Keratinocyte (primary cell): ENCODE measurements around the gene BTRC. TPM values are rescaled to one million over a fixed set of nuclear protein-coding genes. Genes with fewer than 3 reads are reported as not detected.

Source experiments
- DNase-seq: peaks from one replicate; pipeline ENCODE4 v3.0.0-alpha.2; 2011; ENCODE audit warnings: low read depth, missing footprints, low spot score
- FAIRE-seq: peaks from 2 replicates; lab custom pipeline; 2011; peaks lifted over from hg19 to GRCh38; lab: Jason Lieb, UNC
- H2AFZ ChIP-seq: 2 replicates; pipeline ENCODE4 v1.6.0; 2012; ENCODE audit warnings: low read length, control low read depth, inconsistent platforms; ENCODE audit not compliant: control insufficient read depth
- H3K27ac ChIP-seq: 2 replicates; pipeline ENCODE4 v1.5.1; 2011; ENCODE audit warnings: low read length; ENCODE audit not compliant: control insufficient read depth, insufficient read depth
- H3K27me3 ChIP-seq: 3 replicates; pipeline ENCODE4 v1.6.0; 2011; ENCODE audit warnings: low read length; ENCODE audit not compliant: control insufficient read depth, insufficient read depth; ENCODE audit errors: extremely low read depth
- H3K36me3 ChIP-seq, 2 experiments: 2 replicates in 1 of 2; 3 replicates in 1 of 2; pipeline ENCODE4 v1.5.1; 2011; ENCODE audit warnings: low read length in 2 of 2, mild to moderate bottlenecking in 1 of 2; ENCODE audit not compliant: control insufficient read depth in 2 of 2, insufficient read depth in 2 of 2; ENCODE audit errors: extremely low read depth in 1 of 2
- H3K4me1 ChIP-seq: 3 replicates; pipeline ENCODE4 v1.5.1; 2011; ENCODE audit warnings: low read length; ENCODE audit not compliant: control insufficient read depth, insufficient read depth; ENCODE audit errors: extremely low read depth
- H3K4me2 ChIP-seq: 3 replicates; pipeline ENCODE4 v1.6.0; 2011; ENCODE audit warnings: low read depth, low read length; ENCODE audit not compliant: control insufficient read depth, insufficient read depth; ENCODE audit errors: extremely low read depth
- H3K4me3 ChIP-seq, 3 experiments: fragments of 200-600 bp in 1 of 3; sonication (generic) in 1 of 3; 2 replicates in 2 of 3; 3 replicates in 1 of 3; pipeline ENCODE4 v1.5.1; 2011 to 2016; ENCODE audit warnings: low read length in 3 of 3, mild to moderate bottlenecking in 3 of 3, control low read depth in 2 of 3, inconsistent platforms in 1 of 3, low read depth in 1 of 3, mixed read lengths in 1 of 3, mixed run types in 1 of 3, moderate library complexity in 1 of 3; ENCODE audit not compliant: control insufficient read depth in 2 of 3, insufficient read depth in 2 of 3; ENCODE audit errors: extremely low read depth in 1 of 3
- H3K79me2 ChIP-seq: 2 replicates; pipeline ENCODE4 v1.6.0; 2012; ENCODE audit warnings: low read length; ENCODE audit not compliant: control insufficient read depth, insufficient read depth
- H3K9ac ChIP-seq: 3 replicates; pipeline ENCODE4 v1.6.0; 2011; ENCODE audit warnings: low read length; ENCODE audit not compliant: control insufficient read depth, insufficient read depth; ENCODE audit errors: extremely low read depth
- H3K9me1 ChIP-seq: 3 replicates; pipeline ENCODE4 v1.6.0; 2011; ENCODE audit warnings: low read length; ENCODE audit not compliant: control insufficient read depth, insufficient read depth; ENCODE audit errors: extremely low read depth
- H3K9me3 ChIP-seq: 2 replicates; pipeline ENCODE4 v1.5.1; 2012; ENCODE audit warnings: low read depth, low read length; ENCODE audit not compliant: control insufficient read depth
- H4K20me1 ChIP-seq: 3 replicates; pipeline ENCODE4 v1.6.0; 2011; ENCODE audit warnings: low read length; ENCODE audit not compliant: control insufficient read depth, insufficient read depth; ENCODE audit errors: extremely low read depth
- EZH2 ChIP-seq: IDR thresholded peaks from one replicate; pipeline ENCODE4 v1.6.1; 2012; ENCODE audit warnings: inconsistent platforms, mild to moderate bottlenecking, low read length, moderate library complexity
- dilution Hi-C: fragments of 300-500 bp; cut with MboI; formaldehyde crosslinking; loops from one replicate; pipeline ENCODE4 v1.7.0; 2020; ENCODE audit warnings: low sequenced_read_pairs; ENCODE audit not compliant: extremely low pct_ligation_motif_present
- polyA plus RNA-seq, 5 experiments: library from polyadenylated mRNA; depleted of rRNA in 3 of 5; stranded (reverse) in 3 of 5; stranded (forward) in 1 of 5; unstranded in 1 of 5; fragments of >200 nt; gene quantifications; 1 replicate in 1 of 5; 2 replicates in 3 of 5; 3 replicates in 1 of 5; pipeline versions ENCODE4 v1.2.1 to v1.2.3, GENCODE V29; 2011 to 2012; ENCODE audit warnings: missing spikeins in 2 of 5, low read depth in 1 of 5, low replicate concordance in 1 of 5
- TF ChIP-seq, protein P1 (sequence below), 3 experiments: IDR thresholded peaks in 1 of 3; conservative IDR thresholded peaks in 1 of 3; optimal IDR thresholded peaks in 1 of 3; 2 replicates in 2 of 3; 3 replicates in 1 of 3; pipeline versions ENCODE3 to v1.5.1; 2011; ENCODE audit warnings: low read length in 3 of 3, mild to moderate bottlenecking in 3 of 3, moderate library complexity in 2 of 3, control low read depth in 1 of 3, inconsistent platforms in 1 of 3; ENCODE audit not compliant: insufficient read depth in 2 of 3; ENCODE audit errors: extremely low read depth in 1 of 3

The BTRC gene
- polyA plus RNA-seq, 1 donor (not counting 4 experiments of a cell fraction or from before 2014, with no cell fraction given) = 21.7 TPM

DNA sequence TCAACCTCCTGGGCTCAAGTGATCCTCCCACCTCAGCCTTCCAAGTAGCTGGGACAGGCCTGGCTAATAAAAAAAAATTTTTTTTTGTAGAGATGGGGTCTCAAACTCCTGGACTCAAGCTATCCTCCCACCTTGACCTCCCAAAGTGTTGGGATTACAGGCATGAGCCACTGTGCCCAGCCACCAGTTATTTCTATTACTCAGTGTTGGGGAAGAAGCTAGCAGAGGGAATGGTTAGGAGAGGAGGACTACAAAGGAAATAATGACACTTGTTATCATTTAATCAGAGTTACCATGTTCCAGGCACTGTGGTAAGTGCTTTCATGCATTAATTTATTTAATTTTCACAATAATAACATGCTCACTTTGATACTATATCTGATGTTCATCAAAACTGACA is 17.6 kb upstream of the BTRC start:
- H3K4me1 ChIP-seq = peaks cover under 1% of the 10 kb centered on the region
- TF ChIP-seq EZH2 = no peak
- TF ChIP-seq, protein P1, sequence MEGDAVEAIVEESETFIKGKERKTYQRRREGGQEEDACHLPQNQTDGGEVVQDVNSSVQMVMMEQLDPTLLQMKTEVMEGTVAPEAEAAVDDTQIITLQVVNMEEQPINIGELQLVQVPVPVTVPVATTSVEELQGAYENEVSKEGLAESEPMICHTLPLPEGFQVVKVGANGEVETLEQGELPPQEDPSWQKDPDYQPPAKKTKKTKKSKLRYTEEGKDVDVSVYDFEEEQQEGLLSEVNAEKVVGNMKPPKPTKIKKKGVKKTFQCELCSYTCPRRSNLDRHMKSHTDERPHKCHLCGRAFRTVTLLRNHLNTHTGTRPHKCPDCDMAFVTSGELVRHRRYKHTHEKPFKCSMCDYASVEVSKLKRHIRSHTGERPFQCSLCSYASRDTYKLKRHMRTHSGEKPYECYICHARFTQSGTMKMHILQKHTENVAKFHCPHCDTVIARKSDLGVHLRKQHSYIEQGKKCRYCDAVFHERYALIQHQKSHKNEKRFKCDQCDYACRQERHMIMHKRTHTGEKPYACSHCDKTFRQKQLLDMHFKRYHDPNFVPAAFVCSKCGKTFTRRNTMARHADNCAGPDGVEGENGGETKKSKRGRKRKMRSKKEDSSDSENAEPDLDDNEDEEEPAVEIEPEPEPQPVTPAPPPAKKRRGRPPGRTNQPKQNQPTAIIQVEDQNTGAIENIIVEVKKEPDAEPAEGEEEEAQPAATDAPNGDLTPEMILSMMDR (optimal IDR thresholded peaks at IDR 0.05 in 1 of 3, IDR thresholded peaks at IDR 0.05 in 1 of 3, conservative IDR thresholded peaks at IDR 0.05 in 1 of 3; ENCODE audit: extremely low read depth in 1 of 3, insufficient read depth in 2 of 3, low read length in 3 of 3) = no peak
- no peak overlapping the region for H3K27ac ChIP-seq

DNA sequence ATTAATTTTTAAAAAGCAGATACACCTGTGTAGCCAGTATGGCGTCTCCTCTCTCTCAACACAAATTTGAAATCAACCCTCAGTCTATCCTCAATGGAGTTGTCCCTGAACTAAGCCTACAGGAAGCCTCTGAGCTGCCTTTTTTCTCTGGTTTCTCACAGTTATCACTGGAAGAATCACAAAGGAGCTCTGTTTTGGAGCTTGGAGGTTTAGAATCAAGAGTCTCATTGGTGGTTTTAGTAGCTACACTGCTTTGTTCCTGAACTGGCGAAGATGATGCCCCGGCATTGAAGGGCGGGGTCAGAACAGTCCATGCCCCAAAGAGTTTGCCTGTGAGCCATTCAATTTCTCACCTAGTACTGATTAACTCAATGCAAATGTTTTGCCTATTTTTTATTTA is 16.1 kb upstream of the BTRC start:
- H3K27ac ChIP-seq = no peak overlapping the region
- no peak overlapping the region for H3K4me2 ChIP-seq
- H3K4me3 ChIP-seq = no peak overlapping the region
- H3K9me3 ChIP-seq = no peaks in the 10 kb centered on the region
- H3K9me1 ChIP-seq = no peaks in the 10 kb centered on the region
- H3K9ac ChIP-seq = no peak overlapping the region
- no peaks in the 10 kb centered on the region for H3K79me2 ChIP-seq
- H3K36me3 ChIP-seq = no peaks in the 10 kb centered on the region
- no peak overlapping the region for H2AFZ ChIP-seq
- no peak for DNase-seq
- no peaks in the 10 kb centered on the region for H3K27me3 ChIP-seq
- no peak for TF ChIP-seq EZH2
- TF ChIP-seq, protein P1 (optimal IDR thresholded peaks at IDR 0.05 in 1 of 3, IDR thresholded peaks at IDR 0.05 in 1 of 3, conservative IDR thresholded peaks at IDR 0.05 in 1 of 3; ENCODE audit: extremely low read depth in 1 of 3, insufficient read depth in 2 of 3, low read length in 3 of 3) = no peak
- dilution Hi-C loops = no loop called here
- no peak for FAIRE-seq
- H4K20me1 ChIP-seq = no peaks in the 10 kb centered on the region
- no peaks in the 10 kb centered on the region for H3K4me1 ChIP-seq

More for the DNA sequence above, 17.6 kb upstream of the BTRC start:
- no peaks in the 10 kb centered on the region for H3K9me1 ChIP-seq
- H3K4me2 ChIP-seq = no peak overlapping the region
- peaks cover 4% of the 10 kb centered on the region for H3K27me3 ChIP-seq
- dilution Hi-C loops = no loop called here
- H2AFZ ChIP-seq = no peak overlapping the region
- no peak overlapping the region for H3K4me3 ChIP-seq
- H4K20me1 ChIP-seq = no peaks in the 10 kb centered on the region
- DNase-seq = no peak
- no peaks in the 10 kb centered on the region for H3K36me3 ChIP-seq
- FAIRE-seq = no peak
- no peaks in the 10 kb centered on the region for H3K79me2 ChIP-seq
- H3K9me3 ChIP-seq = no peaks in the 10 kb centered on the region
- no peak overlapping the region for H3K9ac ChIP-seq
